IPS-18c (cell line): ENCODE data around the gene NOP16.

ENCODE experiments used
- H3K4me3 ChIP-seq: 2 replicates; pipeline ENCODE4 v1.7.0; 2013; ENCODE audit warnings: low read depth, mild to moderate bottlenecking, low read length, moderate library complexity; ENCODE audit not compliant: insufficient read depth
- H3K9me3 ChIP-seq: one replicate; pipeline ENCODE4 v1.6.1; 2013; ENCODE audit warnings: mild to moderate bottlenecking, low read length, moderate library complexity; ENCODE audit not compliant: control insufficient read depth, insufficient read depth

NOP16 gene

GRCh38 chr5:176394881-176395675 lies 6.7 kb upstream of the NOP16 start:
- Histone ChIP-seq H3K4me3 (no peak overlapping the region), H3K9me3 (no peaks in the 10 kb centered on the region)

GRCh38 chr5:176394096-176394495 lies 5.7 kb upstream of the NOP16 start:
- no peak overlapping the region for H3K4me3 ChIP-seq

GRCh38 chr5:176392526-176392925 lies 4.1 kb upstream of the NOP16 start:
- H3K9me3 ChIP-seq = no peaks in the 10 kb centered on the region

More at GRCh38 chr5:176394096-176394495, 5.7 kb upstream of the NOP16 start:
- no peaks in the 10 kb centered on the region for H3K9me3 ChIP-seq

DNA sequence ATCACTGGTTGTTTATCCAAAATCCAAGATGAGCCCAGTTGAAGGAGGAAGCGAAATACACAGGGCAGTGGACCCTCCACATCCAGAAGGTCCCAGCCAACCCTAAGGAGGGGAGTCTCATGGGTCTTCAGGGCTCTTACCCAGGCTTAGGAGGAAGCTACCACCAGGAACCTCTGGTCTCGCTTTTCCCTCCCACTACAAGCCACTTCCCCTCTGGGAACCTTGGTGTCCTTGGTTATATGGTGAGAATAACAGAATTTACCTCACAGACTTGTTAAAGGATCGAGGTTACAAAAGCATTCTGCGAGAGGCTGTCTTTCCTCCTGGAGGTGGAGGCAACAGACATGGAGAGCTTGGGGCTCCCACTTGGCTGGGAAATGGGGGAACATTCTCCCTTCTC lies 3.6 kb upstream of the NOP16 start:
- Histone ChIP-seq H3K9me3 (no peaks in the 10 kb centered on the region), H3K4me3 (no peak overlapping the region)

More at GRCh38 chr5:176392526-176392925, 4.1 kb upstream of the NOP16 start:
- no peak overlapping the region for H3K4me3 ChIP-seq

GRCh38 chr5:176391479-176391878 lies 3.1 kb upstream of the NOP16 start:
- Histone ChIP-seq H3K9me3 (no peaks in the 10 kb centered on the region), H3K4me3 (no peak overlapping the region)

DNA sequence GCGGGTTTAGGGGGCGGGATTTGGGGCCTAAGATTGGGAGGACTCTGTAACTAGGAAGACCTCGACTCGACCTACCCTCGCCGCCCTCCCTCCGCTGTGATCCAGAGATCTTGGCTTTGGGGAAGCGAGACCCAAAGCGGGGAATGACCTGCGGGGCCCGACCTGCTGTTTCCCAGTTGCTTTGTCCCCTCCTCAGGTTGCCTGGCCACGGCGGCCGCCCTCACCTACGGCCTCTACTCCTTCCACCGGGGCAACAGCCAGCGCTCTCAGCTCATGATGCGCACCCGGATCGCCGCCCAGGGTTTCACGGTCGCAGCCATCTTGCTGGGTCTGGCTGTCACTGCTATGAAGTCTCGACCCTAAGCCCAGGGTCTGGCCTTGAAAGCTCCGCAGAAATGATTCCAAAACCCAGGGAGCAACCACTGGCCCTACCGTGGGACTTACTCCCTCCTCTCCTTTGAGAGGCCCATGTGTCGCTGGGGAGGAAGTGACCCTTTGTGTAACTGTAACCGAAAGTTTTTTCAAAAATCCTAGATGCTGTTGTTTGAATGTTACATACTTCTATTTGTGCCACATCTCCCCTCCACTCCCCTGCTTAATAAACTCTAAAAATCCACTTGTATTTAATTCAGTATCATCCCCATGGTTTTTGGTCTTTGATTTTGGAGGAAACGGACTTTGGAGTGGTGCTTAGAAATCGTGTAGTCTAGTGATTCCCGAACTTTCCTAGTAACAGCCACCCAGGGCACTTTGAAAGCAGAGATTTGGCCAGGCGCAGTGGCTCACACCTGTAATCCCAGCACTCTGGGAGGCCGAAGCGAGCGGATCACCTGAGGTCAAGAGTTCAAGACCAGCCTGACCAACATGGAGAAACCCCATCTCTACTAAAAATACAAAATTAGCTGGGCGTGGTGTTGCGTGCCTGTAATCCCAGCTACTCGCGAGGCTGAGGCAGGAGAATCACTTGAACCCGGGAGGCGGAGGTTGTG lies 1.0 kb upstream of the NOP16 start:
- H3K4me3 ChIP-seq = peak overlapping the region; percentile 66
- no peaks in the 10 kb centered on the region for H3K9me3 ChIP-seq

DNA sequence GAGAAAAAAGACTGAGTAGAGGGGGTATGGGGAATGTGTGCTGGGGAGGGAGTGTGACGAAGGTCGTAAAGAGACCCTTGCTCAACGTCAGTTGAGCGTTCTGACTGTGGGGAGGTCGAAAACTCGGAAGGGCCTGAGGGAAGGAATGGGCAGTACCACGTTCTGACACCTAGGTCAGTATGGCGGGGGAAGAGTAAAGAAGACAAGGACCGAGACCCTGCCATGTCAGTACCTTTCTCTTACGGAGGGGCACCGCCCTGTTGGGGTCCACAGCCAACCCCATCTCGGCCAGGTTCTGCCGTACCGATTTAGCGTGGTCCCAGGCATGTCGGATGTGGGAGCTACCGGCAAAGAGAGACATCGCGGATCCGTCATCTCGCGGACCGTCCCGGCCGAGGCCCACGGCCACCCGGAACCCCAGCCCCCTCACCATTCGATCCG lies 375 bp downstream of the NOP16 start:
- Histone ChIP-seq H3K4me3 (peak overlapping the region; percentile 66), H3K9me3 (no peaks in the 10 kb centered on the region)

DNA sequence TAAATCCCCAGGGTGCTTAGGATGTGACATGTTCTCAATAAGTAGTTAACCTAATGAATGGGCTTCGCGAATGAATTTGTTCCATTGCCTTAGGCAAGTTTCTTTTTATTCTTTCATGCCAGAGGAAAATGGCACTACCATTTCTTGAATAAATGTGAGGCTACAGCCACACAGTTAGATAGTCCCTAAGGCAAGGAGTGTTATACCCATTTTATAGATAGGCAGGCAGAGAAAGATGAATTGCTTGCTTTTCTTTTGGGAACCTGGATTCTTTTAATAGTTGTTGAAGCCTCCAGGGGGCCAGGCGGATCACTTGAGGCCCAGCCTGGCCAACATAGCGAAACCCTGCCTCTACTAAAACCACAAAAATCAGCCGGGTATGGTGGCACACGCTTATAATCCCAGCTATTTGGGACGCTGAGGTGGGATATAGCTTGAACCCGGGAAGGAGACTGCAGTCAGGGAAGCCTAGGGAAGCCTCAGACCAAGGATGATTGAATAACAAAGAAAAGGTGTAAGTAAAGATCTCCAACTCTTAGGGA lies 943 bp downstream of the NOP16 start:
- Histone ChIP-seq H3K9me3 (no peaks in the 10 kb centered on the region), H3K4me3 (peak overlapping the region; percentile 66)

DNA sequence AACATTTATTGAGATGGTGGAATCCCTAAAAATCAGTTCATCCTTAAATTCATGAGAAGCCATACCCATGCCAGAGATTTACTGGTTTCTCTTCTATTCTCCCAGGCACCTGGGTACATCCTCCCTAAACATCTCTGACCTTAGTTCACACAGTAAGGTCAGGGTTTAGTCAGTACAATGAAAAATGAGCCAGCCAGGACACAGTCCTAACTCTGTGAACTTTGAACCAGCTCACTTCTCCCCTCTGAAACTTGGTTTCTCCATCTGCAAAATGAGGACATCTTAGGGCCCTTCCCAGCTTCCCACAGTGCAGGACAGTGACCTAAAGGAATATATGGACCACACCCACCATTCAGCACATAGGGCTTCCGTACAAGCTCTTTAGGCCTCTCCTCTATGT lies 1.9 kb downstream of the NOP16 start:
- Histone ChIP-seq H3K4me3 (no peak overlapping the region), H3K9me3 (no peaks in the 10 kb centered on the region)

- no peaks in the 10 kb centered on the region for H3K9me3 ChIP-seq
- H3K4me3 ChIP-seq = no peak overlapping the region
Measured at GRCh38 chr5:176384991-176385390, 3.4 kb downstream of the NOP16 start.

DNA sequence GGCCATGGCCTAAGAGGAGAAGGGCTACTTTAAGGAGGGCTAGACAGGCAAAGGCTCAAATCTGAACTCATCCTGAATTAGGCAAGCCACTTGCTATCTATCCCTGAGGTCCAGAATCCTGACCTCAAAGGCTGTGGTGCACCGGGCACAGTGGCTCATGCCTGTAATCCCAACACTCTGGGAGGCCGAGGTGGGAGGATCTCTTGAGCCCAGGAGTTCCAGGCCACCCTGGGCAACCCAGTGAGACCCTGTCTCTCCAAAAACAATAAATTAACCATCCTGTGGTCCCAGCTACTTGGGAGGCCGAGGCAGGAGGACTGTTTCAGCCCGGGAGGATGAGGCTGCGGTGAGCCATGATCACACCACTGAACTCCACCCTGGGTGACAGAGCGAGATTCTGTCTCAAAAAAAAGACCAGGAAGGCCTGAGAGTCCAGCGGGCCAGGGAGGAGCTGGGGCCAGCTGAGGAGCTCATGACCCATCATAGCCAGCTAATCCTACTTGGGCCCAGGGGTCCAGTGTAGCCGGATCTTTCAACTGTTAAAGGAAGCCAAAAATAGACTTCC lies 4.0 kb downstream of the NOP16 start:
- Histone ChIP-seq H3K4me3 (no peak overlapping the region), H3K9me3 (no peaks in the 10 kb centered on the region)

- Histone ChIP-seq H3K4me3 (no peak overlapping the region), H3K9me3 (no peaks in the 10 kb centered on the region)
Measured at GRCh38 chr5:176383961-176384360, 4.4 kb downstream of the NOP16 start.

DNA sequence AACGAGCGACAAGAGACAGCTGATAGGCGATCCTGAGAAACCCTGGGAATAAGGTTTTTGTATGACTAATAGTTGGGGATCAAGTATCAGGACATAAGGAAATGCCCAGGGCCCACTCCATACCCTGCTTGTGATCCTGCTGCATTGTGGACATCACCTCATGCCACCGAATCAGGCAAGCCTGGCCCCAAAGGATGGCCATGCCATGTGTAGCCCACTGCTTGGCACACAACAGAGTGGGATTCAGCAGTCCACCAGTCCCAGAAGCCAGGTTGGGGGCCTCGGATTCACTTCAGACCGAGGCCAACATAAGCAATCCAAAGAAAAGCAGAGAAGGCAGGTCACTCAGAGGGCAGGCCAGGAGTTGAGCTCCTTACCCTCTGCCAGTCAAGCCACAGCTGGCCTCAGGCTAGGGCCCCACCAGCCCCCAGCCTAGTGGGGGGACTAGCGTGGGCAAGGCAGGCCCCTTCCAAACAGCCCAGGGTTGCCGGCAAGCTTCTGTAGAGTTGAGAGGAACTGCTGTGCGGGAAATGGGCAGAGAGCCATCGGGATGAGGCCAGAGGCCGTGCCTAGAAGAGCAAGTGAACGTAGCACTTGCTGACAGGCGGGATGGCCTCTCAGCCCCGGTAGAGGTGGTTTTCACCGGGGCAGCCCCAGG lies 5.0 kb downstream of the NOP16 start:
- Histone ChIP-seq H3K9me3 (no peaks in the 10 kb centered on the region), H3K4me3 (no peak overlapping the region)

- Histone ChIP-seq H3K4me3 (no peak overlapping the region), H3K9me3 (no peaks in the 10 kb centered on the region)
Measured at GRCh38 chr5:176382721-176383120, 5.7 kb downstream of the NOP16 start.

DNA sequence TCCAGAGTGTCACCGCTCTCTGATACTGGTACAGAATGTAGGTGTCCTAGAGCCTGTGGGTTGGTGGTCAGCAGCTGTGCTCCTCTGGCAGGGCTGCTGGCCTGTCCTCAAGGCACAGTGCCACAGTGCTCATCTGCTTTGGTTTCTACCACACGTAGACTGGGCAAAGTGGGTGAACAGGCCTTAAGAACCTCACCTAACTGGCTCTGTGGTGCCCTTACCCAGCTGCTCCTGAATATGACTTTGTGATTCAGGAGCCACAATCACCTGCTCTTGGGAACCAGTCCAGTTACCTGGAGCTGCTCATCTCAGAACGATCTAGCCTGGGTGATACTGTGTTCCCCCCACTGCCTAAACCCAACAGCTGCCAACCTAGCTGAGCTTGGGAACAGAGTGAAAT lies 6.4 kb downstream of the NOP16 start:
- no peak overlapping the region for H3K4me3 ChIP-seq

DNA sequence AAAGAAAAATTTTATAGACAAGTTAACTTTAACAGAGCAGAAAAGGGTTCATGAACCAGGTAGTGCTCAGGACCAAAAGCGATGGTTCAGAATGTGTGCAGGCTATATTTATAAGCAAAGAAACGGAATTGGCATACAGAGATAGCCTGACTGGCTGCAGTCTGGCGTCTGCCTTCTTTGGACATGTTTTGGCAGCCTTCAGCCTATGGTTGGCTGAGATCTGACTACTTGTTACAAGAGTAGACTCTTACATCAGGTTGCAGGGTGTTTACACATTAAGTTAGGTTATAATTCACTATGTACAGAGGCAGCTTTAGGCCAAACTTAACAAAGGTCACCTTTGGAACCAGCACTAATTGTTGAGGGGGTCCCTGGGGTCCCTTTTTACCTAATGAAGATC lies 7.0 kb downstream of the NOP16 start:
- Histone ChIP-seq H3K4me3 (no peak overlapping the region), H3K9me3 (no peaks in the 10 kb centered on the region)

More for the DNA sequence above, 6.4 kb downstream of the NOP16 start:
- no peaks in the 10 kb centered on the region for H3K9me3 ChIP-seq

DNA sequence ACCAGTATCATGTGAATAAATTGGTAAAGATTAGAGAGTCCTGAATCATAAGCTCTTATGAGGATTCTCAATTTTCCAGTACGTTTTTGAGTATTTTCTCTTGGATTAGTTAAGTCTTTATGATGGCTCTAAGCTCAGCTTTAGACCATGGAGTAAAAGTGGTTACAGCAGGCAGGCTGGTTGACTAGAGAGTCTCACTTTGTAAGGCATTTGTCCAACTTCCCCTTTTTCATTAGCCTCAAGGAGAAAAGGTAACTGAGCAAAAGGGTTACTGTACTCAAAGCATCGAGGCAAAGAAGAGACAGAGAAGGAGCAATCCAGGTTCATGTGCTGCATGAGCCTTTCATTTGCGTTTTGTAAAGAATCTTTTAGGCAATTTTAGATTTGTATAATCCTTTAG lies 8.5 kb downstream of the NOP16 start:
- H3K9me3 ChIP-seq = no peaks in the 10 kb centered on the region
- no peak overlapping the region for H3K4me3 ChIP-seq
